AG04450 (cell line): ENCODE results near the gene TMEM154. TPM values are rescaled to one million over a fixed set of nuclear protein-coding genes. Genes with fewer than 3 reads are reported as not detected.

Experiments used
- CTCF ChIA-PET: fragments of 300-600, 350-600 bp; formaldehyde crosslinking; extraction: SDS; loops from one replicate; lab custom pipeline; 2022; ENCODE audit warnings: antibody characterized with exemption, inconsistent platforms; lab: Charles Lee
- POLR2A ChIA-PET: fragments of 350-600 bp; formaldehyde crosslinking; extraction: SDS; loops from one replicate; lab custom pipeline; 2021; ENCODE audit warnings: antibody characterized with exemption, inconsistent platforms; lab: Yijun Ruan, JAX
- DNase-seq: peaks from one replicate; pipeline ENCODE4 v3.0.0-alpha.2; 2011; ENCODE audit warnings: low read depth, low spot score
- H3K27ac ChIP-seq: one replicate; pipeline ENCODE4 v1.5.1; 2012; ENCODE audit warnings: low read depth, low read length, control low read depth
- H3K27me3 ChIP-seq: one replicate; pipeline ENCODE4 v1.6.0; 2012; ENCODE audit warnings: low read length; ENCODE audit not compliant: control insufficient read depth, insufficient read depth
- H3K4me3 ChIP-seq: 2 replicates; pipeline ENCODE4 v1.5.1; 2011; ENCODE audit warnings: mild to moderate bottlenecking, low read depth, low read length, control low read depth
- H3K9me3 ChIP-seq: 2 replicates; pipeline ENCODE4 v1.5.1; 2012; ENCODE audit warnings: low read length; ENCODE audit not compliant: control insufficient read depth, insufficient read depth
- polyA plus RNA-seq: library from polyadenylated mRNA; depleted of rRNA; stranded (reverse); fragments of >200 nt; gene quantifications from 2 replicates; pipeline ENCODE4 v1.2.3, GENCODE V29; 2011
- TF ChIP-seq, protein P1 (sequence below): IDR thresholded peaks from 2 replicates; pipeline ENCODE4 v1.5.1; 2011; ENCODE audit warnings: low read depth, low read length, control low read depth, inconsistent platforms

The TMEM154 gene
- polyA plus RNA-seq, 1 experiment, result 0.63 TPM

DNA sequence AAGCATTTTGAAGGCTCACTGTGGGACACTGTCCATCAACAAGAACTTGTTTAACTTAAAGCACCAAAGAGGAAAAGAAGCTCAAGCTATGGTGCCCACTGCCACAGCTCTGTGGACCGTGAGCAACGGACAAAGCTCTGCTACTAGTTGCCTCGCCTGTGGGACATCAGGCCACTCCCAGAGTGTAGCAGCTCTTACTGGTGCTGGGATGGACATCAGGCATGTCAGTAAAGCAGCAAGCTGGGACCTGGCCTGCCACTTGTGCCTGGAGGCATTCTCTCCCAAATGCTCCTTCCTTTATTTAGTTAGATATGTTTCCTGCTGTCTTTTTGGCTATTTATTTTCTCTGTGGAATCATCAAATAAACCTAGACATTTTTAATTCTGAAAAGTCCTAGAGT, 46.7 kb downstream of the TMEM154 start:
- H3K9me3 ChIP-seq, result no peaks in the 10 kb centered on the region
- POLR2A ChIA-PET, result no interaction called here
- no peak overlapping the region for H3K27ac ChIP-seq
- H3K27me3 ChIP-seq, result no peaks in the 10 kb centered on the region
- TF ChIP-seq, protein P1, sequence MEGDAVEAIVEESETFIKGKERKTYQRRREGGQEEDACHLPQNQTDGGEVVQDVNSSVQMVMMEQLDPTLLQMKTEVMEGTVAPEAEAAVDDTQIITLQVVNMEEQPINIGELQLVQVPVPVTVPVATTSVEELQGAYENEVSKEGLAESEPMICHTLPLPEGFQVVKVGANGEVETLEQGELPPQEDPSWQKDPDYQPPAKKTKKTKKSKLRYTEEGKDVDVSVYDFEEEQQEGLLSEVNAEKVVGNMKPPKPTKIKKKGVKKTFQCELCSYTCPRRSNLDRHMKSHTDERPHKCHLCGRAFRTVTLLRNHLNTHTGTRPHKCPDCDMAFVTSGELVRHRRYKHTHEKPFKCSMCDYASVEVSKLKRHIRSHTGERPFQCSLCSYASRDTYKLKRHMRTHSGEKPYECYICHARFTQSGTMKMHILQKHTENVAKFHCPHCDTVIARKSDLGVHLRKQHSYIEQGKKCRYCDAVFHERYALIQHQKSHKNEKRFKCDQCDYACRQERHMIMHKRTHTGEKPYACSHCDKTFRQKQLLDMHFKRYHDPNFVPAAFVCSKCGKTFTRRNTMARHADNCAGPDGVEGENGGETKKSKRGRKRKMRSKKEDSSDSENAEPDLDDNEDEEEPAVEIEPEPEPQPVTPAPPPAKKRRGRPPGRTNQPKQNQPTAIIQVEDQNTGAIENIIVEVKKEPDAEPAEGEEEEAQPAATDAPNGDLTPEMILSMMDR, result no peak
- no peak for DNase-seq
- CTCF ChIA-PET, result interaction anchor here (1.1 to 16.1 kb wide), 2 partner anchors 133 to 179 kb away, joined by 3 to 270 read pairs; no protein-coding TSS in a partner anchor
- H3K4me3 ChIP-seq, result no peak overlapping the region

DNA sequence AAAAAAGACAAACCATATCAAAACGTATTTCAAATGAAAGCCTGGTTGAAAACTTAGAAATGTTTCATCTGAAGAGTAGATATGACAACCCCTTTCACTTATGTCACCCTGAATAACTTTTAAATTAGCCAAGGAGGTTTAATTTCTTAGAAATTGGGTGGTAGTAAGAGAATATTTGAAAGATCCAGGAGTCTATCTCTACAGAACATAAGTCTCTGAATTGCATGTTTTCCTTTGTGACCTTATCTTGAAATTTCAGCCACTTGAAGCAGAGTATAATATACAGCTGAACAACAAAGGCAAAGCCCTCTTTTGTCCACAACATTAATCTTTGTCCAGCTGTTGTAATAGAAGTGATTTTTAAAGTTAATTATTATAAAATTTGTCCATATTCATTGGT, 49.5 kb downstream of the TMEM154 start:
- TF ChIP-seq, protein P1, result no peak
- no peak overlapping the region for H3K27ac ChIP-seq
- ChIA-PET POLR2A (no interaction called here), CTCF (interaction anchor here (1.2 to 1.9 kb wide), 3 partner anchors 9 to 129 kb away, joined by 6 to 9 read pairs (median 7); no protein-coding TSS in a partner anchor)
- H3K4me3 ChIP-seq, result no peak overlapping the region
- DNase-seq, result no peak
- H3K27me3 ChIP-seq, result peaks cover 2% of the 10 kb centered on the region
- no peaks in the 10 kb centered on the region for H3K9me3 ChIP-seq

DNA sequence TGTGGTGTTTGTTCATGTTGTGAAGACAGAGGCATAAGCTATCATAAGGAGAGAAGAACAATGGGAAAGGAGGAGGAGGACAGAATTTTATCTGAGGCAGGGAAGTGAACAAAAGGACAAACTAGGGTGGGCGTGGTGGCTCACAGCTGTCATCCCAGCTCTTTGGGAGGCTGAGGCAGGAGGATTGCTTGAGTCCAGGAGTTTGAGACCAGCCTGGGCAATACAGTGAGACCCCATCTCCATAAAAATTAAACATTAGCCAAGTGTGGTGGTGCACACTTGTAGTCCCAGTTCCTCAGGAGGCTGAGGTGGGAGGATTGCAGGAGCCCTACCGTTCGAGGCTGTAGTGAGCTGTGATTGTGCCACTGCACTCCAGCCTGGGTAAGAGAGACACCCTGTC, 49.9 kb downstream of the TMEM154 start:
- TF ChIP-seq, protein P1, result no peak
- H3K27me3 ChIP-seq, result peaks cover 2% of the 10 kb centered on the region
- no peak for DNase-seq
- ChIA-PET CTCF (interaction anchor here (1.4 to 1.9 kb wide), 2 partner anchors 11 to 129 kb away, joined by 6 to 9 read pairs; no protein-coding TSS in a partner anchor), POLR2A (no interaction called here)
- no peaks in the 10 kb centered on the region for H3K9me3 ChIP-seq
- H3K4me3 ChIP-seq, result no peak overlapping the region
- H3K27ac ChIP-seq, result no peak overlapping the region

DNA sequence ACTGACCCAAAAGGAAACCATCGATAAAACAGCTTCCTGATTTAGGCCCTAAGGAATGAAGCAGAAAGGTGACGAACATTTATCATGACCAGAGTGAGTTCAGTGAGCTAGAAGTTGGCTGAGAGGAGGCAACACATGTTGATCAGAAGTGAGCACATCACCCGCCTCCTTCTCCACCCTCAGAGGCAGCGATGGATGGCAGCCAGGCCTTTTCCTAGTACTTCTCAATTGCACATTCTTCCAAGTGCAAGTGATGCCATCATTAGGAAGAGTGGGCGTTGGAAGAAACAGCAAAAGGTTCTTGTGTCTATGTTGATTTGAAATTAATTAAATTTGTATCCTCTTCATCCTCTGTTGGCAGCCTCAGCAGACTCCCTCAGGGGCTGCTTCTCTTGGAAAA, 51.7 kb downstream of the TMEM154 start:
- H3K27ac ChIP-seq, result no peak overlapping the region
- CTCF ChIA-PET, result interaction anchor here (1.3 to 1.5 kb wide), 2 partner anchors 12 to 127 kb away, joined by 3 to 5 read pairs; no protein-coding TSS in a partner anchor
- POLR2A ChIA-PET, result no interaction called here
- H3K27me3 ChIP-seq, result peaks cover 2% of the 10 kb centered on the region
- DNase-seq, result no peak
- TF ChIP-seq, protein P1, result no peak
- H3K4me3 ChIP-seq, result no peak overlapping the region
- no peaks in the 10 kb centered on the region for H3K9me3 ChIP-seq

DNA sequence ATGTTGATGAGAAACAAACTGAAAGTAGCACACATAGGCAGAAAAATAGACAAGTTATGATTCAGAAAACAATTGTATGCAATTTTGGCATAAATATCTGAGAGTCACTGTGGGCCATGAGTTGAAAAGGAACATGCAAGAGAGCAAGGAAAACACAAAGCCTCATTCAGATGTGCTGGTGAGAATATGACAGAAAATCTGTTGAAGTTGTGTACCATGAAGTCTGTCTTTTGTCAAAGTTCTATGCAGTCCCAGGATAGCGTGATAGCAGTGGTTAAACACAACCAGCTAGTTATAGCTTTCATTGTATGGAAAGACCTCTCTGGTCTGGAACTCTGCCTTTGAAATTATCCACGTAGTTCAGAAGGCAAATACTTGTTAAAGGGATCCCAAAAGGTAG, 53.0 kb downstream of the TMEM154 start:
- peaks cover 2% of the 10 kb centered on the region for H3K27me3 ChIP-seq
- ChIA-PET CTCF (interaction anchor here (1.5 kb wide), 1 partner anchor 125 kb away, joined by 3 read pairs; no protein-coding TSS in a partner anchor), POLR2A (no interaction called here)
- TF ChIP-seq, protein P1, result no peak
- no peak overlapping the region for H3K4me3 ChIP-seq
- H3K27ac ChIP-seq, result no peak overlapping the region
- DNase-seq, result no peak
- H3K9me3 ChIP-seq, result no peaks in the 10 kb centered on the region
